Measurements from ENCODE around the gene GASK1A.

DNA sequence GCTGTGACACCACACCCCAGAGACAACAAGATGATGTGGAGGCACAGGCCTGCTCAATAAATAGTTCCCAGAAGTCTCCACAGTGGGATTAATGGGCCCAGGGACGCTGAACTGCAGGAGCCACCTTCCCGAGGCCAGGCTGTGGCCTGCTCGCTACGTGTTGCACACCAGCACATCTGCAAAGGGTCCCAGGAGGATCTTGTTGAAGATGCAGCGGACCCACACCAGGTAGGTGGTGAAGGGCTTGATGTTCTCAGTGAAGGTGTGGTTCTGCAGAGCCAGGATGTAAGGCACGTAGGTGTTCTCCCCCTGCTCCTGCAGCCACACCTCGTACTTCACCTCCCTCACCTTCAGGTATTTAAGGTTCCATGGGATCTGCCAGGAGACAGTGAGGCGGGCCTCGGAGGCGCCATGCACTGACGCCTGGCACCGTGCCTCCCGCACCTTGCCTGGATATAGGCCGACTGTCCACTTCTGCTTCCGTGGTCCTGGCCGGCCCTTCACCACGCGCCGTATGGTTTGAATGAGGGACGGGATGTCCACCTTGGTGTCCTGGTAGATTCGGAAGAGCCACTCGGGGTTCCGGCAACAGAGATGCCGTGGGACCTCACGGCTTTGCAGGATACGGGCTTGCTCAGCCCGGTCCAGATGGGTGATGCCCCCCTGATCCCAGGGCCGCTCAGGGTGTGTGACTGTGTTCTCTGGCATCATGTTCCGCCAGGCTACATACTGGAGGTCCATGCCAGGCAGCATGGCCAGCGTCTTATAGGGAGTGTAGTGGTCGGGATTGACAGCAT is 100.6 kb downstream of the GASK1A start:
- TF ChIP-seq ZNF70 (CRISPR knock-in tag; IDR thresholded peaks at IDR 0.05), result no peak
- TF ChIP-seq OSR1 (CRISPR knock-in tag; IDR thresholded peaks at IDR 0.05), result no peak
- TF ChIP-seq, protein P1, sequence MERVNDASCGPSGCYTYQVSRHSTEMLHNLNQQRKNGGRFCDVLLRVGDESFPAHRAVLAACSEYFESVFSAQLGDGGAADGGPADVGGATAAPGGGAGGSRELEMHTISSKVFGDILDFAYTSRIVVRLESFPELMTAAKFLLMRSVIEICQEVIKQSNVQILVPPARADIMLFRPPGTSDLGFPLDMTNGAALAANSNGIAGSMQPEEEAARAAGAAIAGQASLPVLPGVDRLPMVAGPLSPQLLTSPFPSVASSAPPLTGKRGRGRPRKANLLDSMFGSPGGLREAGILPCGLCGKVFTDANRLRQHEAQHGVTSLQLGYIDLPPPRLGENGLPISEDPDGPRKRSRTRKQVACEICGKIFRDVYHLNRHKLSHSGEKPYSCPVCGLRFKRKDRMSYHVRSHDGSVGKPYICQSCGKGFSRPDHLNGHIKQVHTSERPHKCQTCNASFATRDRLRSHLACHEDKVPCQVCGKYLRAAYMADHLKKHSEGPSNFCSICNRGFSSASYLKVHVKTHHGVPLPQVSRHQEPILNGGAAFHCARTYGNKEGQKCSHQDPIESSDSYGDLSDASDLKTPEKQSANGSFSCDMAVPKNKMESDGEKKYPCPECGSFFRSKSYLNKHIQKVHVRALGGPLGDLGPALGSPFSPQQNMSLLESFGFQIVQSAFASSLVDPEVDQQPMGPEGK (CRISPR knock-in tag; IDR thresholded peaks at IDR 0.05; ENCODE audit: borderline replicate concordance), result no peak
- TF ChIP-seq, protein P2, sequence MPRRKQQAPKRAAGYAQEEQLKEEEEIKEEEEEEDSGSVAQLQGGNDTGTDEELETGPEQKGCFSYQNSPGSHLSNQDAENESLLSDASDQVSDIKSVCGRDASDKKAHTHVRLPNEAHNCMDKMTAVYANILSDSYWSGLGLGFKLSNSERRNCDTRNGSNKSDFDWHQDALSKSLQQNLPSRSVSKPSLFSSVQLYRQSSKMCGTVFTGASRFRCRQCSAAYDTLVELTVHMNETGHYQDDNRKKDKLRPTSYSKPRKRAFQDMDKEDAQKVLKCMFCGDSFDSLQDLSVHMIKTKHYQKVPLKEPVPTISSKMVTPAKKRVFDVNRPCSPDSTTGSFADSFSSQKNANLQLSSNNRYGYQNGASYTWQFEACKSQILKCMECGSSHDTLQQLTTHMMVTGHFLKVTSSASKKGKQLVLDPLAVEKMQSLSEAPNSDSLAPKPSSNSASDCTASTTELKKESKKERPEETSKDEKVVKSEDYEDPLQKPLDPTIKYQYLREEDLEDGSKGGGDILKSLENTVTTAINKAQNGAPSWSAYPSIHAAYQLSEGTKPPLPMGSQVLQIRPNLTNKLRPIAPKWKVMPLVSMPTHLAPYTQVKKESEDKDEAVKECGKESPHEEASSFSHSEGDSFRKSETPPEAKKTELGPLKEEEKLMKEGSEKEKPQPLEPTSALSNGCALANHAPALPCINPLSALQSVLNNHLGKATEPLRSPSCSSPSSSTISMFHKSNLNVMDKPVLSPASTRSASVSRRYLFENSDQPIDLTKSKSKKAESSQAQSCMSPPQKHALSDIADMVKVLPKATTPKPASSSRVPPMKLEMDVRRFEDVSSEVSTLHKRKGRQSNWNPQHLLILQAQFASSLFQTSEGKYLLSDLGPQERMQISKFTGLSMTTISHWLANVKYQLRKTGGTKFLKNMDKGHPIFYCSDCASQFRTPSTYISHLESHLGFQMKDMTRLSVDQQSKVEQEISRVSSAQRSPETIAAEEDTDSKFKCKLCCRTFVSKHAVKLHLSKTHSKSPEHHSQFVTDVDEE (CRISPR knock-in tag; IDR thresholded peaks at IDR 0.05), result no peak
- TF ChIP-seq, protein P3, sequence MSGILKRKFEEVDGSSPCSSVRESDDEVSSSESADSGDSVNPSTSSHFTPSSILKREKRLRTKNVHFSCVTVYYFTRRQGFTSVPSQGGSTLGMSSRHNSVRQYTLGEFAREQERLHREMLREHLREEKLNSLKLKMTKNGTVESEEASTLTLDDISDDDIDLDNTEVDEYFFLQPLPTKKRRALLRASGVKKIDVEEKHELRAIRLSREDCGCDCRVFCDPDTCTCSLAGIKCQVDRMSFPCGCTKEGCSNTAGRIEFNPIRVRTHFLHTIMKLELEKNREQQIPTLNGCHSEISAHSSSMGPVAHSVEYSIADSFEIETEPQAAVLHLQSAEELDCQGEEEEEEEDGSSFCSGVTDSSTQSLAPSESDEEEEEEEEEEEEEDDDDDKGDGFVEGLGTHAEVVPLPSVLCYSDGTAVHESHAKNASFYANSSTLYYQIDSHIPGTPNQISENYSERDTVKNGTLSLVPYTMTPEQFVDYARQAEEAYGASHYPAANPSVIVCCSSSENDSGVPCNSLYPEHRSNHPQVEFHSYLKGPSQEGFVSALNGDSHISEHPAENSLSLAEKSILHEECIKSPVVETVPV (CRISPR knock-in tag; IDR thresholded peaks at IDR 0.05), result no peak
- no peak for TF ChIP-seq ZNF8 (CRISPR knock-in tag; IDR thresholded peaks at IDR 0.05)
- TF ChIP-seq, protein P4, sequence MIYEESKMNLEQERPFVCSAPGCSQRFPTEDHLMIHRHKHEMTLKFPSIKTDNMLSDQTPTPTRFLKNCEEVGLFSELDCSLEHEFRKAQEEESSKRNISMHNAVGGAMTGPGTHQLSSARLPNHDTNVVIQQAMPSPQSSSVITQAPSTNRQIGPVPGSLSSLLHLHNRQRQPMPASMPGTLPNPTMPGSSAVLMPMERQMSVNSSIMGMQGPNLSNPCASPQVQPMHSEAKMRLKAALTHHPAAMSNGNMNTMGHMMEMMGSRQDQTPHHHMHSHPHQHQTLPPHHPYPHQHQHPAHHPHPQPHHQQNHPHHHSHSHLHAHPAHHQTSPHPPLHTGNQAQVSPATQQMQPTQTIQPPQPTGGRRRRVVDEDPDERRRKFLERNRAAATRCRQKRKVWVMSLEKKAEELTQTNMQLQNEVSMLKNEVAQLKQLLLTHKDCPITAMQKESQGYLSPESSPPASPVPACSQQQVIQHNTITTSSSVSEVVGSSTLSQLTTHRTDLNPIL (CRISPR knock-in tag; IDR thresholded peaks at IDR 0.05; ENCODE audit: low read depth), result no peak
- TF ChIP-seq GLIS3 (CRISPR knock-in tag; IDR thresholded peaks at IDR 0.05), result no peak
- TF ChIP-seq, protein P5, sequence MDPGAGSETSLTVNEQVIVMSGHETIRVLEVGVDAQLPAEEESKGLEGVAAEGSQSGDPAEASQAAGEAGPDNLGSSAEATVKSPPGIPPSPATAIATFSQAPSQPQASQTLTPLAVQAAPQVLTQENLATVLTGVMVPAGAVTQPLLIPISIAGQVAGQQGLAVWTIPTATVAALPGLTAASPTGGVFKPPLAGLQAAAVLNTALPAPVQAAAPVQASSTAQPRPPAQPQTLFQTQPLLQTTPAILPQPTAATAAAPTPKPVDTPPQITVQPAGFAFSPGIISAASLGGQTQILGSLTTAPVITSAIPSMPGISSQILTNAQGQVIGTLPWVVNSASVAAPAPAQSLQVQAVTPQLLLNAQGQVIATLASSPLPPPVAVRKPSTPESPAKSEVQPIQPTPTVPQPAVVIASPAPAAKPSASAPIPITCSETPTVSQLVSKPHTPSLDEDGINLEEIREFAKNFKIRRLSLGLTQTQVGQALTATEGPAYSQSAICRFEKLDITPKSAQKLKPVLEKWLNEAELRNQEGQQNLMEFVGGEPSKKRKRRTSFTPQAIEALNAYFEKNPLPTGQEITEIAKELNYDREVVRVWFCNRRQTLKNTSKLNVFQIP (CRISPR knock-in tag; IDR thresholded peaks at IDR 0.05; ENCODE audit: borderline replicate concordance, low read depth), result no peak
- no peak for TF ChIP-seq ISL1 (CRISPR knock-in tag; IDR thresholded peaks at IDR 0.05)
- TF ChIP-seq ZC3H10 (CRISPR knock-in tag; IDR thresholded peaks at IDR 0.05), result no peak
- TF ChIP-seq ESRRG (CRISPR knock-in tag; IDR thresholded peaks at IDR 0.05), result no peak
- no peak for TF ChIP-seq BACH2 (CRISPR knock-in tag; IDR thresholded peaks at IDR 0.05; ENCODE audit: borderline replicate concordance)
- no peak for TF ChIP-seq TOX (CRISPR knock-in tag; IDR thresholded peaks at IDR 0.05; ENCODE audit: borderline replicate concordance)

Data from SK-N-SH treated with all-trans-retinoic acid at 6 μM for 48 hours (cell line).